HG03432 (cell line): ENCODE measurements around the gene NBPF4.
"Not testable (repeated sequence)": the region's sequence is repeated elsewhere in the genome, so short reads cannot be mapped to it uniquely, and the experiment has no call there.

Experiments
- ATAC-seq: cut with Tn5 transposase; IDR thresholded peaks from one replicate; pipeline ENCODE4 v1.9.1; 2021; ENCODE audit warnings: mild to moderate bottlenecking, moderate library complexity; ENCODE audit not compliant: unreplicated experiment

The NBPF4 gene

DNA sequence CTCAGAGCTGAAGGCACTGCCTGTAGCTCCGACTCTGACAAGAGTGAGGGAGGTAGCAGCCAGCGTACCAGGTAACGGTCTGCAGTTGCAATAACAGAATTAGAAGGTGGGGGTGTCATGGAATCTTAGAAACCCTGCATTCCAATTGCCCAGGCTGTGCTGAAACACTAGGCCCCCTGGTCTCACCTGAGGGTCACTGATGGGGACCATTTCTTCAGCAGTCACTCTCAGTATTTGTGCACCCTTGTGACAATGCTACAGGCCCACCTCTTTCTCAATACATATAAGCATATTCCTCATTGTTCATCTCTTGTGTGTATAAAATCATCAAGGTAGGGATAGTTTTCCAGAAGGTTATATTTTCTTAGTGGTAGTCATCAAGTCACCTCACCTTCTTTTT lies at the start of gene NBPF4:
NBPF4 (minus strand) TSS at position 101 of the 400 bp plus-strand sequence. CDS start 315 bp downstream, outside the sequence.
- ATAC-seq = not testable (repeated sequence)

DNA sequence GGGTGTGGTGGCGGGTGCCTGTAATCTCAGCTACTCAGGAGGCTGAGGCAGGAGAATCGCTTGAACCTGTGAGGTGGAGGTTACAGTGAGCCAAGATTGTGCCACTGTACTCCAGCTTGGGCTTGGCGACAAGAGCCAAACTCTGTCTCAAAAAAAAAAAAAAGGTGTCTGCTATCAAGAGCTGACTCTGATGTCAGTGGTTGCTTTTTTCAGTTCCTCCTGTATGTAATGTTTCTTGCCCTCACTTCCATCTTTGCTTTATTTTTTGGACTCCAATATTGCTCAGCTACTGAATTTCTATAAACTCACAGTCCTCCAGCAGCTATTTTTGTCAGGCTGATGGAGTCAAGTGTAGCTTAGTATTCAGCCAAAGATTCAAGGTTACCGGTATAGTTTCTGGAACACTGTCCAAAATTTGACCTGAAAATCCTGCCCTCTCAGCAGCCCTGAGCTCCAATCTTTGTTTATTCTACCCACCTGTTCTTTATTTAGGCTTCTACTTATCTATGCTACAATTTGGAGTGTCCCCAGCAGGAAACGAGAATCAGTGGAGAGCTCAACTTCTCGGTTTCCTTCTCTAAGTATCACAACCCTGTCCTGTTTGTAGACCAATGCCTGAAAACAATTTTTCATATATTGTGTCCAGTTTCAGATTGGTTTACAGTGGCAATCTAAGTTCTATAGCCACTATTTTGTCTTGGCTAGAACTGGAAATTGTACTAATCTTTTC lies 38.8 kb upstream of the NBPF4 start:
- ATAC-seq = peak; percentile 63

GRCh38 chr1:108272485-108273327 lies 28.8 kb upstream of the NBPF4 start:
- ATAC-seq = peak; percentile 67

- not testable (repeated sequence) for ATAC-seq
These were observed 23.2 kb upstream of the NBPF4 start for GRCh38 chr1:108267097-108267496.

GRCh38 chr1:108261967-108262366 lies 18.1 kb upstream of the NBPF4 start:
- ATAC-seq = not testable (repeated sequence)

DNA sequence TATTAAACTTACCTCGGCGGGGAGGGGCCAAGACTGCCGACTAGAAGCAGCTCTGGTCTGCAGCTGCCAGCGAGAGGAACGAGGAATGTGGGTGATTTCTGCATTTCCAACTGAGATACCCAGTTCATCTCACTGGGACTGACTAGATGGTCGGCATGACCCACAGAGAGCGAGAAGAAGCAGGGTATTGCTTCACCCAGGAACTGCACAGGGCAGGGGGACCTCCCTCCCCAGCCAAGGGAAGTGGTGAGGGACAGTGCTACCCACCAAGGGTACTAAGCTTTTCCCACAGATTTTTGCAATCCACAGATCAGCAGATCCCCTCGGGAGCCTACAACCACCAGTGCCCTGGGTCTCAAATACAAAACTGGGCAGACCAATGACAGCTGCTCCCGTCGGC lies 17.6 kb upstream of the NBPF4 start:
- not testable (repeated sequence) for ATAC-seq

DNA sequence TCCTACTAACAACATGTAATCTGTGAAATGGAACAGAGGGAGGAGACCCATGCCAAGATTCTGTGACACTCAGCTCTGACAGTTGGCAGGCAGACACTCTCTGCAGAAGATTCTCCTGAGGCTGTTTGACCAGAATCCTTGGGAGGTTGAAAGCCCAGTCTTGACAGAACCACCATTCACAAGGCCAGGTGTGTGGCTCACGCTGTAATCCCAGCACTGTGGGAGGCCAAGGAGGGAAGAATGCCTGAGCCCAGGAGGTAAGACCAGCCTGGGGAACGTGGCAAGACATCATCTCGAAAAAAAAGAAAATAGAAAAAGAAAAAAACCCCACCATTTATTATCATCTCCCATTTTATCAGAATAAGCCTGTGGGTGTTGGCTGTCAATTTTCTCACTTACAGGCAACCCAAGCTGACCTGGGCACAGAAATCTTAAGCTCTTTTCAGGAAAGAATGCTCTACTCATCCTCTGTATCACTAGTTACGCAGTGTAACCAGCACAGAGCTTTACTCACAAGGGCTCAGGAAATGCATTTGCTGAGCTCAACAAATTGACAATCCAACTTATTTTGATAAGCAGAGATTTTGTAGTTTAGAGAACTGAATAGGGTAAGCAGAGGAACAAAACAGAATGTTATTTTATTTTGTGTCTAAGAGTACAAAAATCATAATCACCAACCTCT lies 16.8 kb upstream of the NBPF4 start:
- ATAC-seq = not testable (repeated sequence)

DNA sequence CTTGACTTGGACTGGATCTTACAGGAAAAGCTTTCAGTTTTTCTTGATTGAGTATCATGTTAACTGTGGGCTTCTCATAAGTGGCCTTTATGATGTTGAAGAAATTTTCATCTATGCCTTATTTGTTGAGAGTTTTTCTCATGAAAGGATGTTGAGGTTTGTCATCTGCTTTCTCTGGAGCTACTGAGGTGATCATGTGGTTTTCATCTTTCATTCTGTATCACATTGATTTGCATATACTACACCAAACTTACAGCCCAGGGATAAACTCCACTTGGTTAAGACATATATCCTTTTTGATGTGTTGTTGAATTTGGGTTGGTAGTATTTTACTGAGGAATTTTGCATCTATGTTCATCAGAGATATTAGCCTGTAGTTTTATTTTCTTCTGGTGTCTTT lies 11.6 kb upstream of the NBPF4 start:
- ATAC-seq = peak; percentile 94

DNA sequence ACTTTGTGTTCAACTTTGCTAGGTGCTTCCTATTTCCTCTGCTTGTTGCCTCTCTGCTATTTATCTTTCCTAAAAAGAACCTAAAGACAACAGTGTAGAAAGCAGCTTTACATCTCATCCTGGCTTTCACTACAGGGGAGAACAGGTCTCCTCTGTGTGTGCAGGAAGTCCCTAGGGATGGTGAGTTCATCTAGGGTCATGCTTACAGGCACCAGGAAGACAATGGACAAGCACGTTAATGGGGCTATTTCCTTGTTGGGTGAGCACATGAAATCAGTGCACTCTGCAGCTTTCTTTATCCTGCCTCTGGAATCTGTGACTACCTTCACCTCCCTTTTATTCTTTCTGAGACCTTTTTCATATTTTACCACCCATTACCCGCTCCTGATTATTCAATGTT lies 4.5 kb downstream of the NBPF4 start:
- not testable (repeated sequence) for ATAC-seq

- not testable (repeated sequence) for ATAC-seq
These were observed 8.6 kb downstream of the NBPF4 start for GRCh38 chr1:108235308-108235707.

DNA sequence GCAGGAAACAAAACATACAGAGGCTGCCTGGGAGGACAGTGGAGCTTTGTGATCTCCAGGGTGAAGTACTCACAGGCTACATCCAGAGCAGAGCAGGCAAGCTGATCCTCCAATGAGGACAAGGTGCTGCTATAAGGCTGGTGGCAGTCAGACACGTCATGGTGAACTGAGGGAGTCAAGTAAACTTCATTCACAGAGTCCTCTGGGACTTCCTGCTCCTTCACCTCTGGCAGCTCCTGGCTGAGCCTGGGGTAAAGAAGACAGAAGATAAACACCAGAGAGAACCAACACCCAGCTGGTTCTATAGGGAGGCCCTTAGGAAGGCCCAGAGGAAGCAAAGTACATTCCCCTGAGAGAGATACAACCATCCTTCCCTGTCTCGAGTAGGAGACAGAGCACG lies 11.7 kb downstream of the NBPF4 start:
- ATAC-seq = not testable (repeated sequence)

- not testable (repeated sequence) for ATAC-seq
These were observed 13.9 kb downstream of the NBPF4 start for GRCh38 chr1:108229976-108230375.

GRCh38 chr1:108227772-108228171 lies 16.1 kb downstream of the NBPF4 start:
- not testable (repeated sequence) for ATAC-seq

- ATAC-seq = not testable (repeated sequence)
These were observed 17.0 kb downstream of the NBPF4 start for GRCh38 chr1:108226855-108227254.

DNA sequence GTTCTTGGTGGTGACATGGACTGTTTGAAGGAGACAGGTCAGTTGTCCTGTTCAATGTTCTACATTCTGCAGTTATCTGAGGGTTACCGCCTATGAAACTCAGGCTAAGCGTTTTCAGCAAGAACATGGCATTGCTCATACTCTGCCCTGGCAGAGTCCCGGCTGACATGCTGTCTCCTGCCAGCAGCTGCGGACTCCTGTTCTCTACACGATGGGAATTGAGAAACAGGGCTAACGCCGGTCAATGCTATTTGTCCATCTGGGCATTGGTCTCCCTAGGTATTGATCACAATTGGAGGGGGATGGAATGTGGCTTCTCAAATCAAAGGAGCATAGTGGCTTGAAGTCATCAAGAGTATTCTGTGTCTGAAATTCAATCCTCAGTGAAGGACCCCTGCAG lies 20.6 kb downstream of the NBPF4 start:
- ATAC-seq = not testable (repeated sequence)

DNA sequence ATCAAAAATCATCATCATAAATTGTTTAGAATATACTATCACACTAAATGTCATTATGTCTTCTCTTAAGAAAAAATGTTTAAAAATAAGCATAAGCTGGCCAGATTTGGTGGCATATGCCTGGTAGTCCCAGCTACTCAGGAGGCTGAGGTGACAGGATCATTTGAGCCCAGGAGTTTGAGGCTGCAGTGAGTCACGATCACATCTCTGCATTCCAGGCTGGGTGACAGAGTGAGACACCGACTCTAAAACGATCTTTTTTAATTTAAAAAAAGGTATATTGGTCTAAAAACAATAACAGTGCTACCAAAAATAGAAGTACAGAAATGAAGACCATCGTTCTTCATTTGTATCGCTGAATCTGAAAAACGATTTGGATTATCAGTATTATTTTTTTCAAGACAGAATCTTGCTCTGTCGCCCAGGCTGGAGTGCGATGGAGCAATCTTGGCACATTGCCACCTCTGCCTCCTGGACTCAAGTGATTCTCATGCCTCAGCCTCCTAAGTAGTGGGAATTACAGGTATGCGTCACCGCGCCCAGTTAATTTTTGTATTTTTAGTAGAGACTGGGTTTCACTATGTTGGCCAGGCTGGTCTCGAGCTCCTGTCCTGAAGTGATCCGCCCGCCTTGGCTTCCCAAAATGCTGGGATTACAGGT lies 26.2 kb downstream of the NBPF4 start:
- not testable (repeated sequence) for ATAC-seq

DNA sequence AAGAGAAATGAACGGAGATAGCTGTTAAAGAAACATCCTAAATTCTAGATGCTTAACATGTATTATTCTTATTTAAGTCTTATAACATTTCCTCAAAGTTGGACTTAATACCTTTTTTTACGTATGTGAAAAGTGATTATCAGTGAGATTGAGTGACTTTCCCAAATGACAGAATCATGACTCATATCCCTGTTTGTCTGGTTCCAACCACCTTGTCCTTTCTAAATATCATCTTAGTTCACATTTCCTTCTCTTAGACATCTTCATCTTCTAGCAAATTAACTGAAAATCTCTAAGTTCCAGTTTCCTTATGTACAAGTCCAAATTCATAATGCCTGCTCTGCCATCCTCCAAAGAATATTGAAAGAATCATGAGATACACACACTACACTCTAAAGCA lies 26.9 kb downstream of the NBPF4 start:
- not testable (repeated sequence) for ATAC-seq

DNA sequence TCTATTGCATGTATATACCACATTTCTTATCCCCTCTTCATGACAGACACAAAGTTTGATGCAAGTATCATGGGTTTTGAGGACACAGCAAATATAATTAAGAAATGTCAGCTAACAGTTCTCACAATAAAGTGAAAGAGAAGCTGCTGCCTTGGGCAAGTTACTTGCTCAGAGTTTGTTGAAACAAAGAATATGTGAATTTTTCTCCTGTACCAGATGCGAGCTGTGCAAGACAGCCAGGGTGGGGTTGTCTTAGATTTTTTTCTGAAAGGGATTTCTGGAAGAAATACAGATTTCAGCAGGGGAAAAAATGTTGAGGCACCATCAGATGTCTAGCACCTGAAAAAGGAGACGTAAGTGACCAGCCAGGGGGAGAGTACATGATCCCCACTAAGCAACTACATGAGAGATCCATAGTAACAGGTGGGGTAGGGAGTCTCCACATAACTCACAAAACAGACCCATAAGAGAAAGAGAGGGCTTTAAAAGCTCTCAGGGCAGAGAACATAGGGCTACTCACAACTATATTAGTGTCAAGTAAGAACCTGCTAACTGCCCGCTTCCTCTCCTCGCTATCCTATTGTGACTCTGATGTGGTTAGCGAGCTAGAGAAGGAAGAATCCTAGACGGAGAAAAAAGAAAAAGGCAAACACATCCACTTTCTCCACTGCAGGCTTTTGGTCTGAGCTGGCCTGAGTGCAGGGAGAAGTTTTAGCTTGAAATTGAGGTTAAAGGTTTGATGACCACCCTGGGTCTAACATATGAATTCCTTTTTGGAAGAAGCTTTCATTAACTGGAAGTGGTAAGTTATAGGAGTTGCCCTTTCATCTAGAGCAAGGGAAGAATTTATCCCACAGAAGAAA lies 27.6 kb downstream of the NBPF4 start:
- ATAC-seq = not testable (repeated sequence)

GRCh38 chr1:108214641-108215465 lies 29.0 kb downstream of the NBPF4 start:
- peak; percentile 78 for ATAC-seq
